GM19239 (cell line): Measurements from ENCODE around the gene CNTN5.
"Not testable (repeated sequence)": the region's sequence is repeated elsewhere in the genome, so short reads cannot be mapped to it uniquely, and the experiment has no call there.

Experiments used
- DNase-seq: peaks from one replicate; pipeline ENCODE4 v3.0.0; 2011; ENCODE audit warnings: low spot score; ENCODE audit not compliant: insufficient read length
- FAIRE-seq: peaks from 2 replicates; lab custom pipeline; 2011; peaks lifted over from hg19 to GRCh38; lab: Jason Lieb, UNC

CNTN5 gene

GRCh38 chr11:99257131-99257530, 236.4 kb downstream of the CNTN5 start:
- no peak for DNase-seq
- FAIRE-seq: no peak

- DNase-seq: no peak
These were observed 239.9 kb downstream of the CNTN5 start for GRCh38 chr11:99260696-99261095.

GRCh38 chr11:99268886-99269285, 248.1 kb downstream of the CNTN5 start:
- DNase-seq (no peak), FAIRE-seq (no peak)

More at GRCh38 chr11:99260696-99261095, 239.9 kb downstream of the CNTN5 start:
- no peak for FAIRE-seq

- FAIRE-seq (no peak), DNase-seq (no peak)
These were observed 250.8 kb downstream of the CNTN5 start for GRCh38 chr11:99271527-99271926.

GRCh38 chr11:99275521-99275920, 254.8 kb downstream of the CNTN5 start:
- FAIRE-seq: no peak
- no peak for DNase-seq

GRCh38 chr11:99277281-99277680, 256.5 kb downstream of the CNTN5 start:
- FAIRE-seq (no peak), DNase-seq (no peak)

- no peak for FAIRE-seq
These were observed 258.5 kb downstream of the CNTN5 start for GRCh38 chr11:99279266-99279665.

GRCh38 chr11:99281331-99281730, 260.6 kb downstream of the CNTN5 start:
- FAIRE-seq (no peak), DNase-seq (no peak)

More at GRCh38 chr11:99279266-99279665, 258.5 kb downstream of the CNTN5 start:
- no peak for DNase-seq

- FAIRE-seq, DNase-seq: not testable (repeated sequence)
These were observed 277.2 kb downstream of the CNTN5 start for GRCh38 chr11:99297925-99298324.

- FAIRE-seq: no peak
- no peak for DNase-seq
These were observed 286.9 kb downstream of the CNTN5 start for GRCh38 chr11:99307510-99308088.

GRCh38 chr11:99311870-99312269, 291.1 kb downstream of the CNTN5 start:
- FAIRE-seq (no peak), DNase-seq (no peak)

- DNase-seq: no peak
- FAIRE-seq: no peak
These were observed 296.2 kb downstream of the CNTN5 start for GRCh38 chr11:99316776-99317520.

- FAIRE-seq (no peak), DNase-seq (no peak)
These were observed 300.1 kb downstream of the CNTN5 start for GRCh38 chr11:99320769-99321290.

- DNase-seq (no peak), FAIRE-seq (no peak)
These were observed 305.1 kb downstream of the CNTN5 start for GRCh38 chr11:99325847-99326246.

GRCh38 chr11:99327066-99327465, 306.3 kb downstream of the CNTN5 start:
- no peak for FAIRE-seq
- no peak for DNase-seq

- DNase-seq (no peak), FAIRE-seq (no peak)
These were observed 306.8 kb downstream of the CNTN5 start for GRCh38 chr11:99327527-99327926.

- DNase-seq (no peak), FAIRE-seq (no peak)
These were observed 312.9 kb downstream of the CNTN5 start for GRCh38 chr11:99333621-99334020.

- FAIRE-seq: no peak
These were observed 322.4 kb downstream of the CNTN5 start for GRCh38 chr11:99343117-99343516.

GRCh38 chr11:99349151-99349673, 328.5 kb downstream of the CNTN5 start:
- no peak for FAIRE-seq
- DNase-seq: no peak

More at GRCh38 chr11:99343117-99343516, 322.4 kb downstream of the CNTN5 start:
- DNase-seq: no peak

GRCh38 chr11:99351624-99352023, 330.9 kb downstream of the CNTN5 start:
- FAIRE-seq: no peak
- DNase-seq: no peak

- DNase-seq: no peak
These were observed 331.9 kb downstream of the CNTN5 start for GRCh38 chr11:99352642-99353041.

More at GRCh38 chr11:99352642-99353041, 331.9 kb downstream of the CNTN5 start:
- no peak for FAIRE-seq
